ENCODE measurements around the gene GM2A.

DNA sequence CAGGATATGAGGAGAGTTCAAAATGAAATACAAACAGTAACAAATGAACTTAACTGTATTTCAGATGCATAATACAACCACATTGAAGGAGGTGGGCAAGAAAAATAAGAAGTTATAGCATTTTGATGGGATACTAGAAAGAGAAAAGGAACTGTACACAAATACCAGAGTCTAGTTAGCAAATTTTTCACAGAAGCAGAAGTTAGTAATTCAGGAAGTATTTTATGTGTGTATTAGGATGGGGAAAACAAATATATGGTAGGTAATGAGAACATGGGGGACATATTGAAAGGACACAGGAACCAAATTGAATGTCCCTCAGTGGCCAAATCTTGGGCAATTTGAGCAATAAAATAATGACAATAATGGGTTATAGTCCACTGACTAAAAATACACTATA is 18.4 kb downstream of the GM2A start:
- TF ChIP-seq, protein P1, sequence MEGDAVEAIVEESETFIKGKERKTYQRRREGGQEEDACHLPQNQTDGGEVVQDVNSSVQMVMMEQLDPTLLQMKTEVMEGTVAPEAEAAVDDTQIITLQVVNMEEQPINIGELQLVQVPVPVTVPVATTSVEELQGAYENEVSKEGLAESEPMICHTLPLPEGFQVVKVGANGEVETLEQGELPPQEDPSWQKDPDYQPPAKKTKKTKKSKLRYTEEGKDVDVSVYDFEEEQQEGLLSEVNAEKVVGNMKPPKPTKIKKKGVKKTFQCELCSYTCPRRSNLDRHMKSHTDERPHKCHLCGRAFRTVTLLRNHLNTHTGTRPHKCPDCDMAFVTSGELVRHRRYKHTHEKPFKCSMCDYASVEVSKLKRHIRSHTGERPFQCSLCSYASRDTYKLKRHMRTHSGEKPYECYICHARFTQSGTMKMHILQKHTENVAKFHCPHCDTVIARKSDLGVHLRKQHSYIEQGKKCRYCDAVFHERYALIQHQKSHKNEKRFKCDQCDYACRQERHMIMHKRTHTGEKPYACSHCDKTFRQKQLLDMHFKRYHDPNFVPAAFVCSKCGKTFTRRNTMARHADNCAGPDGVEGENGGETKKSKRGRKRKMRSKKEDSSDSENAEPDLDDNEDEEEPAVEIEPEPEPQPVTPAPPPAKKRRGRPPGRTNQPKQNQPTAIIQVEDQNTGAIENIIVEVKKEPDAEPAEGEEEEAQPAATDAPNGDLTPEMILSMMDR (IDR thresholded peaks at IDR 0.05; ENCODE audit: poor library complexity): no peak
- TF ChIP-seq EZH2 (IDR thresholded peaks at IDR 0.05; ENCODE audit: borderline replicate concordance) (no peak), EZH2phosphoT487 (IDR thresholded peaks at IDR 0.05; ENCODE audit: low read depth, severe bottlenecking, unreplicated experiment) (no peak)
